Ovary (tissue), 9 donors: Measurements from ENCODE around the gene CYLD. TPM values are rescaled to one million over a fixed set of nuclear protein-coding genes. Genes with fewer than 3 reads are reported as not detected.

Source experiments
- DNase-seq, 5 donors: peaks; one replicate each; pipeline ENCODE4 v3.0.0-alpha.2; 2019 to 2020
- H3K27ac ChIP-seq, 2 donors: fragments of 200-600 bp; one replicate each; pipeline versions ENCODE4 v1.5.1 to v1.8.0; 2019 to 2022
- H3K27me3 ChIP-seq: fragments of 200-600 bp; one replicate; pipeline ENCODE4 v1.8.0; 2022
- H3K36me3 ChIP-seq: fragments of 200-600 bp; sonication (generic); one replicate; pipeline ENCODE4 v1.5.1; 2019
- H3K4me1 ChIP-seq: one replicate; pipeline ENCODE4 v1.8.1; 2013; ENCODE audit warnings: mild to moderate bottlenecking, moderate library complexity; ENCODE audit not compliant: insufficient read depth
- H3K4me3 ChIP-seq: fragments of 200-600 bp; sonication (generic); one replicate; pipeline ENCODE4 v1.5.1; 2017
- H3K9me3 ChIP-seq, 2 donors: fragments of 200-600 bp in 1 of 2; sonication (generic) in 1 of 2; one replicate each; pipeline versions ENCODE4 v1.5.1 to v1.8.1; 2013 to 2019; ENCODE audit warnings: mild to moderate bottlenecking in 1 of 2, moderate library complexity in 1 of 2
- EP300 ChIP-seq: sonication (generic); formaldehyde crosslinking; IDR thresholded peaks from one replicate; pipeline ENCODE4 v1.6.1; 2017; ENCODE audit warnings: antibody characterized with exemption
- POLR2A ChIP-seq: fragments of 450-650 bp; IDR thresholded peaks from one replicate; pipeline ENCODE4 v1.6.1; 2017; ENCODE audit warnings: antibody characterized with exemption, mild to moderate bottlenecking, moderate library complexity
- WGBS, 3 donors: extraction: QIAGEN DNeasy Blood & Tissue Kit in 1 of 3; methylation state at CpG; one replicate each; pipeline versions ENCODE4 v1.1.5 to v1.1.7; 2013 to 2017; 5-methylcytosine and 5-hydroxymethylcytosine counted together
- intact Hi-C, 4 donors: fragments of 100-400 bp; cut with DNase I; formaldehyde crosslinking; loops; one replicate each; pipeline versions ENCODE4 v1.11.0 to v1.15.1; 2022 to 2023
- polyA plus RNA-seq, 2 donors: library from polyadenylated mRNA; stranded (reverse); fragments of 200-250 nt in 1 of 2; fragments of 350-450 nt in 1 of 2; fragmentation: Illumina TruSeq in 1 of 2; extraction: RNeasy Lipid Tissue Mini Kit (QIAGEN cat#74804) in 1 of 2; gene quantifications; one replicate each; pipeline ENCODE4 v1.2.3, GENCODE V29; 2013 to 2014
- total RNA-seq, 7 donors: library from RNA; depleted of rRNA in 2 of 7; stranded (reverse); fragments of >200 nt in 2 of 7; fragmentation: NEBNext Ultra II Directional in 3 of 7; extraction: Animal tissue kit (Norgen Biotek cat#: 25700) in 3 of 7; gene quantifications; one replicate each; pipeline versions ENCODE4 v1.1.0 to v1.2.4, GENCODE V29; 2016 to 2023
- TF ChIP-seq, protein P1 (sequence below), 3 donors: fragments of 450-650 bp in 2 of 3; fragments of 200-600 bp in 1 of 3; IDR thresholded peaks; one replicate each; pipeline versions ENCODE4 v1.5.1 to v1.8.0; 2016 to 2022; ENCODE audit warnings: antibody characterized with exemption in 3 of 3, mild to moderate bottlenecking in 1 of 3
- donor health status: DM: no; HTN: no; CAD: no; lungs with moderate emphysema.
- donor health status: DM: no; HTN: no; CAD: no.
- donor health status: Bipolar disorder and iron deficiency.
- donor health status: DM: yes; HTN: yes; CAD: no.
- donor health status: DM: no; HTN: no; CAD: no.
- donor health status: DM: yes; HTN: yes; CAD: no.

Gene CYLD
- total and polyA plus RNA-seq, 9 donors = 11.2 to 57.6 (median 38.6) TPM

DNA sequence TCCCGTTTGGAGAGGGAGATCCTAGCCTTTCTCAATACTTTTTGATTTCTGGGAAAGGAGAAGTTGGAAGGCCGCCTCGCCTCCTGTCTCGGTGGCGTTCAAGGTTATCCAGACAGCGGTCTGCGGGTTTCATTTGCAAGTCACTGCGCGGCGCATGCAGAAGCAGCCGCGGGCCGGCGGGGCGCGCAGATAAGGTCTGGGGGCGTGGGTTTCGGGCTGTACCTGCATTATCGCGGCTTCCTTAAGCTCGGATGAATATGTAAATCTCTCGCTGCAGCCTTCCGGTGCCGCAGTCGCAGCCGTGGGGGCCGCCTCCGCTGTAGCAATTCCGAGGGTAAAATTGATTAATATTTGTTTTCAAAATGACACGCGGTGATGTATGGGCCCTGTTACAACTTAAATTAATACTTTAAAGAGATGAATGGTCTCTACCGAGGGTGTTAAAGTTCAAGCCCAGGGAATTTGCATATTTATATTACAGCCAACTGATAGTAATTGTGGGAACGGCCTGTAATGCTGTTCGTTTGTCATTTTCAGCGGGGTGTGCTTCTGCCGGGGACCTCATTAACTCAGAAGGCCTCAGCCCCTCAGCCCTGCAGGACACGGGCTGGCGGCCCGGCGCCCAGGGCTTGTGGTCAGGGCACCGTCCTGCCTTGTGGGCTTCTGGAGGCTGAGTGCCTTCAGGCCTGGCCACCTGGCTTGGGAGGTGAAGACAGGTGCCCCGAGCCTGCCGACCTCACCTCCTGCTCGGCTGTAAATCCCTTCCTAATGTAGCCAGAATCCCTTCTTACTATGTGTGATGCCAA, 99.4 kb downstream of the CYLD start:
- Histone ChIP-seq H3K36me3 (no peaks in the 10 kb centered on the region), H3K27me3 (no peaks in the 10 kb centered on the region), H3K4me3 (no peak overlapping the region), H3K4me1 (no peaks in the 10 kb centered on the region), H3K9me3 (no peaks in the 10 kb centered on the region), H3K27ac (no peak overlapping the region)
- peak in 1 of 5 donors; percentile 39 for DNase-seq
- TF ChIP-seq, protein P1, sequence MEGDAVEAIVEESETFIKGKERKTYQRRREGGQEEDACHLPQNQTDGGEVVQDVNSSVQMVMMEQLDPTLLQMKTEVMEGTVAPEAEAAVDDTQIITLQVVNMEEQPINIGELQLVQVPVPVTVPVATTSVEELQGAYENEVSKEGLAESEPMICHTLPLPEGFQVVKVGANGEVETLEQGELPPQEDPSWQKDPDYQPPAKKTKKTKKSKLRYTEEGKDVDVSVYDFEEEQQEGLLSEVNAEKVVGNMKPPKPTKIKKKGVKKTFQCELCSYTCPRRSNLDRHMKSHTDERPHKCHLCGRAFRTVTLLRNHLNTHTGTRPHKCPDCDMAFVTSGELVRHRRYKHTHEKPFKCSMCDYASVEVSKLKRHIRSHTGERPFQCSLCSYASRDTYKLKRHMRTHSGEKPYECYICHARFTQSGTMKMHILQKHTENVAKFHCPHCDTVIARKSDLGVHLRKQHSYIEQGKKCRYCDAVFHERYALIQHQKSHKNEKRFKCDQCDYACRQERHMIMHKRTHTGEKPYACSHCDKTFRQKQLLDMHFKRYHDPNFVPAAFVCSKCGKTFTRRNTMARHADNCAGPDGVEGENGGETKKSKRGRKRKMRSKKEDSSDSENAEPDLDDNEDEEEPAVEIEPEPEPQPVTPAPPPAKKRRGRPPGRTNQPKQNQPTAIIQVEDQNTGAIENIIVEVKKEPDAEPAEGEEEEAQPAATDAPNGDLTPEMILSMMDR (IDR thresholded peaks at IDR 0.05) = no peak
- no peak for TF ChIP-seq POLR2A
- TF ChIP-seq EP300 = no peak
- intact Hi-C loops = no loop called here
- 12 to 17% (median 13%) methylated on average over 44 of the region's 44 CpGs for WGBS, 3 donors

DNA sequence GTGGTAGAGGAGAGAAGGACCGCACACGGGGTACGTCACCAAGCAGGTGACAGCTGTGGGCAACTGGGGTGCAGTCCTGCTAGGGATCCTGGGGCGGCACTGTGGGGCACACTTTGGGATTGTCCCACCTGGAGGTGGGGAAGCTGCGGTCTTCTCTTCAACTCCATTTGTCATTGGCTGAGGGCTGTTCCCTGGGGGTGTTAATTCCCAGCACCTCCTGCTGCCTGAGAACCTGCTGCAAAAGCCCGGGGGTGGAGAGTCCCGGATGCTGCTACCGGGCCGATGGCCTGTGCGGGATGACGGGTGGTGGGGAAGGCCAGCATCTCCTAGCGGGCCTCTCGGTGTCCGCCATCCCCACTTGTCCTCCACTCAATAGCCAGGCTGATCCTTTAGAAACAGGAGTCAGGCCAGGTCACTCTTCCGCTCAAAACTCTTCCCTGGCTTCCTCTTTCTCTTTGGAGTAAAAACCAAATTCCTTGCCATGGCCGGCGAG, 100.2 kb downstream of the CYLD start:
- WGBS, 3 donors = 89 to 93% (median 89%) methylated on average over 17 of the region's 17 CpGs
- no peaks in the 10 kb centered on the region for H3K4me1 ChIP-seq
- TF ChIP-seq, protein P1 (IDR thresholded peaks at IDR 0.05) = no peak
- TF ChIP-seq EP300 (no peak), POLR2A (no peak)
- H3K4me3 ChIP-seq = no peak overlapping the region
- H3K9me3 ChIP-seq = no peaks in the 10 kb centered on the region
- intact Hi-C loops = no loop called here
- H3K27me3 ChIP-seq = no peaks in the 10 kb centered on the region
- no peak overlapping the region for H3K27ac ChIP-seq
- no peak for DNase-seq
- H3K36me3 ChIP-seq = no peaks in the 10 kb centered on the region

DNA sequence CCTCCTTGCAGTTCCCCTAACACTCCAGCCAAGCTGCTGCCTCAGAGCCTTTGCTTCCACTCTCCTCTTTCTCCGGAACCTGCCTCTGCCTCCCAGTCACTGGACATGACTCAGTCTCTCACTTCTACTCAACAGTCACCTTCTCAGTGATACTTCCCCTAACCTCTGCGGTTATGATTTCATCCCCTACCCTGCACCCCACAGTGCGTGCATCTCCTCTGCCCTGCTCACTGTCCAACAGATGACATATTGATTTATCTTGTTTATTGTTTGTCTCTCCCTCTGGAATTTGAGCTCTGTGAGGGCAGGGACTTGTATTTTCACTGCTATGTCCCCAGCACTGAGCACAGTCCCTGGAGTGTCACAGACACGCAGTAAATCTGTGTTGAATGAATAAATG, 100.7 kb downstream of the CYLD start:
- DNase-seq = no peak
- 85 to 90% (median 87%) methylated on average over 4 of the region's 4 CpGs for WGBS, 3 donors
- intact Hi-C loops = no loop called here

DNA sequence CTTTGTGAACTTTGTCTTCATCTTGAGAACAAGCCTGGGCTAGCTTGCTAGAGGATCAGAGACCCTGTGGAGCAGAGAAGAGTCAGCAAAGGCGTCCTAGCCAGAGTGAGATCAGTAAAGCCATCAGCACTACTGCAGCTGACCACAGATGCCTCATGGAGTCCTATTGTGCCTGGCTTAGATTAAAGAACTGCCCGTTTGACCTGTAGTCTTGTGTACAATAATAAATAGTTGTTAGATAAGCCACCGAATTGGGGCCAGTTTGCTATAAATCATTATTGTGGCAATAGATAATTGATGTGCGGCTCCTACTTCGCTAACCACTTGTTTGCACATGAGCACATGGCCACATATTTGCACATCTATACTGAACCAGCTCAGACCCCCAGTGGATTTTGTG, 103.0 kb downstream of the CYLD start:
- H3K36me3 ChIP-seq = no peaks in the 10 kb centered on the region
- 44 to 46% (median 45%) methylated on average over 5 of the region's 5 CpGs for WGBS, 3 donors

More for the DNA sequence above, 100.7 kb downstream of the CYLD start:
- TF ChIP-seq, protein P1 (IDR thresholded peaks at IDR 0.05) = no peak
- TF ChIP-seq EP300 (no peak), POLR2A (no peak)
- H3K4me1 ChIP-seq = no peaks in the 10 kb centered on the region
- H3K9me3 ChIP-seq = no peaks in the 10 kb centered on the region
- no peak overlapping the region for H3K27ac ChIP-seq
- H3K36me3 ChIP-seq = no peaks in the 10 kb centered on the region
- no peak overlapping the region for H3K4me3 ChIP-seq
- H3K27me3 ChIP-seq = no peaks in the 10 kb centered on the region

More for the DNA sequence above, 103.0 kb downstream of the CYLD start:
- Histone ChIP-seq H3K27me3 (no peaks in the 10 kb centered on the region), H3K27ac (no peak overlapping the region), H3K4me1 (no peaks in the 10 kb centered on the region), H3K4me3 (no peak overlapping the region), H3K9me3 (no peaks in the 10 kb centered on the region)
- TF ChIP-seq POLR2A (no peak), EP300 (no peak)
- TF ChIP-seq, protein P1 (IDR thresholded peaks at IDR 0.05) = no peak
- DNase-seq = no peak
- intact Hi-C loops = no loop called here
